Camera-type eye (tissue), 1 donor: Measurements from ENCODE around the gene SDHAF2. TPM values are rescaled to one million over a fixed set of nuclear protein-coding genes. Genes with fewer than 3 reads are reported as not detected.

ENCODE experiments used
- total RNA-seq: library from RNA; depleted of rRNA; stranded (reverse); fragments of >200 nt; gene quantifications from one replicate; pipeline ENCODE4 v1.2.3, GENCODE V29; 2014

The SDHAF2 gene
- total RNA-seq: 29.4 TPM

GRCh38 chr11:61429691-61430582, at the start of gene SDHAF2, which contains the start of gene CPSF7:
Gene SDHAF2 (plus strand): TSS chr11:61430124. CDS start chr11:61430147, 23 bp downstream.
Gene CPSF7 (minus strand): TSS chr11:61429975. CDS start chr11:61429235, 740 bp downstream.

Other genes with a start within 250 kb of the SDHAF2 start
- not detected for gene PGA3, start 226.6 kb upstream of the SDHAF2 start, total RNA-seq
- 1.1 TPM for gene PGA4, start 207.8 kb upstream of the SDHAF2 start, total RNA-seq
- gene PGA5, start 188.9 kb upstream of the SDHAF2 start, total RNA-seq: not detected
- gene VWCE, start 134.8 kb upstream of the SDHAF2 start, total RNA-seq: 2.5 TPM
- gene DDB1, start 97.0 kb upstream of the SDHAF2 start, total RNA-seq: 266 TPM
- 18.3 TPM for gene TKFC, start 96.9 kb upstream of the SDHAF2 start, total RNA-seq
- 16.7 TPM for gene CYB561A3, start 68.2 kb upstream of the SDHAF2 start, total RNA-seq
- gene TMEM138, start 67.8 kb upstream of the SDHAF2 start, total RNA-seq: 31.0 TPM
- gene TMEM216, start 37.5 kb upstream of the SDHAF2 start, total RNA-seq: 24.3 TPM
- 47.7 TPM for gene CPSF7, start 149 bp upstream of the SDHAF2 start, total RNA-seq
- 0.22 TPM for gene LRRC10B, start 78.6 kb downstream of the SDHAF2 start, total RNA-seq
- 27.4 TPM for gene SYT7, start 151.0 kb downstream of the SDHAF2 start, total RNA-seq